ENCODE measurements around the gene VRK3.

DNA sequence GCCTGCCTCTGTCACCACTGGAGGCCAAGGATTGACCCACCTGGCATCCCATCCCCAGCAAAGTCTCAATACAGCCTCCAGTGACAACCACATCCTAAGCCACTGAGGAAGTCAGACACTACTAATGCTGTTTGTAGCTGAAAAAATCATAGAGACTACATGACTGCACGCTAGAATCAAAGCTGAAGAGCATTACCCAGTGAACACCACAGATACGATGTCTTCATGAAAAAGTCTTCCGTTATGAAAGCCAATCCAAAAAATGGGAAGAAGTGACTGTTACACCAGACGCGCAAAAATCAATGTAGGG, 84.7 kb downstream of the VRK3 start:
- TF ChIP-seq, protein P1, sequence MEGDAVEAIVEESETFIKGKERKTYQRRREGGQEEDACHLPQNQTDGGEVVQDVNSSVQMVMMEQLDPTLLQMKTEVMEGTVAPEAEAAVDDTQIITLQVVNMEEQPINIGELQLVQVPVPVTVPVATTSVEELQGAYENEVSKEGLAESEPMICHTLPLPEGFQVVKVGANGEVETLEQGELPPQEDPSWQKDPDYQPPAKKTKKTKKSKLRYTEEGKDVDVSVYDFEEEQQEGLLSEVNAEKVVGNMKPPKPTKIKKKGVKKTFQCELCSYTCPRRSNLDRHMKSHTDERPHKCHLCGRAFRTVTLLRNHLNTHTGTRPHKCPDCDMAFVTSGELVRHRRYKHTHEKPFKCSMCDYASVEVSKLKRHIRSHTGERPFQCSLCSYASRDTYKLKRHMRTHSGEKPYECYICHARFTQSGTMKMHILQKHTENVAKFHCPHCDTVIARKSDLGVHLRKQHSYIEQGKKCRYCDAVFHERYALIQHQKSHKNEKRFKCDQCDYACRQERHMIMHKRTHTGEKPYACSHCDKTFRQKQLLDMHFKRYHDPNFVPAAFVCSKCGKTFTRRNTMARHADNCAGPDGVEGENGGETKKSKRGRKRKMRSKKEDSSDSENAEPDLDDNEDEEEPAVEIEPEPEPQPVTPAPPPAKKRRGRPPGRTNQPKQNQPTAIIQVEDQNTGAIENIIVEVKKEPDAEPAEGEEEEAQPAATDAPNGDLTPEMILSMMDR (conservative IDR thresholded peaks at IDR 0.05 in 1 of 2, IDR thresholded peaks at IDR 0.05 in 1 of 2; ENCODE audit: extremely low read depth in 1 of 2, insufficient read depth in 1 of 2, low read depth in 1 of 2, low read length in 2 of 2): no peak
- no peak for TF ChIP-seq EZH2 (IDR thresholded peaks at IDR 0.05; ENCODE audit: borderline replicate concordance, low read length)

All from mammary epithelial cell (primary cell).